Fibroblast of skin of left biceps (primary cell): ENCODE measurements around the gene UBAC2.

Experiments
- DNase-seq, 2 experiments: peaks; one replicate each; pipeline ENCODE4 v3.0.0-alpha.2; 2013; ENCODE audit warnings: low read depth in 2 of 2

The UBAC2 gene

DNA sequence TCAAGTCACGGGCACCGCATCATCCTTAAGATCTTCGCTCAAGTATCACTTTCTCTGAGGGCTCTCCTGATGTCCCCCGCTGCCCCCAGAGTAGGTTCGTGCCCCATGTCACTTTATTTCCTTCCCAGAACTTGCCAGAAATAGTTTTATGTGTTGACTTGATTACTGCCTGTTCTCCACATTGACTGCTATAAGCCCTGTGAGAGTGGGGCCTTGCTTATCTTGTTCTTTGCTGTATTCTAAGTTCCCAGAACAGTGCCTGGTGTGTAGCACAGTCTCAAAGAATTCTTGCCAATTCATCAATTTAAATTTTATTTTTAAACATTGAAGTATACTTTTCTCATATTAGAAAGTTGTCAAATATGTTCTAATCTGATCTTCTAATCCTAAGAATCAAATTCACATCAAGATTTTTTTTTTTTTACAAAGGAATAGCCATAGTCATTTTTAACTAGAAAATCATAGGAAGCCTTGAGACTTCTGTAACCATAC is 138.6 kb downstream of the UBAC2 start:
- no peak for DNase-seq

GRCh38 chr13:99339736-99340397 is 139.2 kb downstream of the UBAC2 start:
- DNase-seq = no peak

GRCh38 chr13:99340638-99341037 is 140.0 kb downstream of the UBAC2 start:
- no peak for DNase-seq

- no peak for DNase-seq
Observed at GRCh38 chr13:99341969-99342722, 141.5 kb downstream of the UBAC2 start.

GRCh38 chr13:99342723-99343315 is 142.2 kb downstream of the UBAC2 start:
- DNase-seq = no peak

- DNase-seq = no peak
Observed at GRCh38 chr13:99344610-99345208, 144.1 kb downstream of the UBAC2 start.

- DNase-seq = no peak
Observed at GRCh38 chr13:99345345-99345744, 144.7 kb downstream of the UBAC2 start.

DNA sequence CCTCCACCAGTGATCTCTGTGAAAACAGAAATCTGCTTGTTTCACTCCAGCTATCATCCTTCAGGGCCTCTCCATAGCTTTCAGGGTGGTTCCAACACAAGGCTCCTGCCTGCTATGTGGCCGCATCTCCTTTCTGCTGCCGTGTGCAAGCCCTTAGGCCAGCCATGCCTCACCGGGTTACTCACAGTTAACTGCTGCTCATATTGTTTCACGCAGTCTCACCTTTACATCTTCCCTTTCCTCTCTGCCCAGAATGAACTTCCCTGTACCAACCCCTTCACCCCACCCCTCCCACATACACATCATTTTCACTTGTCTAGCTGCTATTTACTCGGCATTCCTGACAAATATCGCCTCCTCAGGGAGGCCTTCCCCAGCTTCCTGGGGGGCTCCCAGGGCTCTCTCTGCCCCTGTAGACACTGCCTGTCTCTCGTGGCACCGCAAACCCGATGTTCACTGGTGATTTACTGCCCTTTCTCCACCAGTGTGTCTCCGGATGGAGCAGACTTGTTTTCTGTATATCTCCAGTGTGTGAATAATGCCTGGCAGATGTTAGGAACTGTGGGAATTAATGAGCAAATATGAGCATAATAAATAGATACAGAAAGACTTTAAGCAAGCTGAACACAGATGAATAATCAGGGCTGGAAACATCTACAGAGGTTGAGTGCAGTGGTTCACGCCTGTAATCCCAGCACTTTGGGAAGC is 145.8 kb downstream of the UBAC2 start:
- DNase-seq = peak in 1 of 2 experiments; percentile 38

DNA sequence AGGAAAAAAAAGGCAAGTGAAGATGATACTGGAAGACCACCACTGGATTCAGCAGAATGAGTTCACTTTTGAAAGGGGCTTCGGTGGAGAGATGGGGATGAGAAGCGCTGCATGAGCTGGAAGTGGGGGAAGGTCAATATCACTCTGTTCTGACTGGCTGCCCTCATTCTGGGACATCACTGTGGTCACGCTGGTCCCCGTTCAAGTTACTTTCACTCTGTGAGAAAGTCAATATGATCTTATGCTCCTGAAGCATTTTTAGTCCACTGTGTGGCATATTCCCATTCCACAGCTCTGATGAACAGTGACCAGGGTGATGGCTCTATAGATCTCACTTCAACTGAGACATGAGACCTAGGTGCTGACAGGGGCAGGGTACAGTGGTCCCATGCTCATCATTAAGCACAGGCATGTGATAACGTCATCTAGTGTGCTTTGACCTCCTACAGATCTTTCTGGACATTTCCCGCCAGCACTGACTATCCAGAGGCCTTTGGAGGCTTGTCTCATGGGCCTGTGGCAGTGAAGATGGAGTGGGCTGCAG is 146.8 kb downstream of the UBAC2 start:
- no peak for DNase-seq

GRCh38 chr13:99347911-99348451 is 147.3 kb downstream of the UBAC2 start:
- DNase-seq = no peak

DNA sequence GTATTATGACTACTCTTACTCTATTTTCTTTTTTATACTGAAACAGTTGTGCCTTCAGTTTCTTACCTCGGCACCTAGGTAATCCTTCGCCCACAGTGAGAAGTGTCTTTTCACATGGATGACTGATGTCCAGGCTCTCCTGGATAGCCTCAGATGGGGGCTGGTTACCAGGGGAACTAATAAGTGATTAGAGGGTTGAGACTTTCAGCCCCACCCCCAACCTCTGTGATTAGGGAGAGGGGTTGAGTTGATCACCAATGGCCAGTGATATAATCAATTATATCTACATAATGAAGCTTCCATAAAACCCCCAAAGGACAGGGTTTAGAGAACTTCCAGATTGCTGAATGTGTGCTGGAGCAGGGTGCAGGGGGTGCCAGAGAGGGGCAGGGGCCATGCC is 149.5 kb downstream of the UBAC2 start:
- no peak for DNase-seq

DNA sequence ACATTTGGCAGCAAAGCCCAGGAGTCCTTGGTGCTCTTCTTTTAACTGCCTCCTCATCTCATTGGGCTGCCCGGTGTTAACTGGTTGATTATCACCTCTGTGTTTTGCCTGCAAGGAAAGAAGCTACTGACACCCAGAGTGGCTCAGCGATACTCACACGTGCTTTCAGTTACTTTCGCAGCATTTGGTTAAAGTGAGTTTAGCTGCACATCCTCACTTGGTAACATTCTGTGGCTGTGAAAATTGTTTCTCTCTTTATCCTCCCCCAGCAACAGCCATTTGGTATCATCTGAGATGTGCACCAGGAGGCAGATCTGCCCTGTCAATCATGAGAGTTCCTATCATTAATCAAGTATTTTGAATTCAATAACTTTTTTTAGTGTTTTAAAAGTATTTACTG is 151.1 kb downstream of the UBAC2 start:
- DNase-seq = no peak

DNA sequence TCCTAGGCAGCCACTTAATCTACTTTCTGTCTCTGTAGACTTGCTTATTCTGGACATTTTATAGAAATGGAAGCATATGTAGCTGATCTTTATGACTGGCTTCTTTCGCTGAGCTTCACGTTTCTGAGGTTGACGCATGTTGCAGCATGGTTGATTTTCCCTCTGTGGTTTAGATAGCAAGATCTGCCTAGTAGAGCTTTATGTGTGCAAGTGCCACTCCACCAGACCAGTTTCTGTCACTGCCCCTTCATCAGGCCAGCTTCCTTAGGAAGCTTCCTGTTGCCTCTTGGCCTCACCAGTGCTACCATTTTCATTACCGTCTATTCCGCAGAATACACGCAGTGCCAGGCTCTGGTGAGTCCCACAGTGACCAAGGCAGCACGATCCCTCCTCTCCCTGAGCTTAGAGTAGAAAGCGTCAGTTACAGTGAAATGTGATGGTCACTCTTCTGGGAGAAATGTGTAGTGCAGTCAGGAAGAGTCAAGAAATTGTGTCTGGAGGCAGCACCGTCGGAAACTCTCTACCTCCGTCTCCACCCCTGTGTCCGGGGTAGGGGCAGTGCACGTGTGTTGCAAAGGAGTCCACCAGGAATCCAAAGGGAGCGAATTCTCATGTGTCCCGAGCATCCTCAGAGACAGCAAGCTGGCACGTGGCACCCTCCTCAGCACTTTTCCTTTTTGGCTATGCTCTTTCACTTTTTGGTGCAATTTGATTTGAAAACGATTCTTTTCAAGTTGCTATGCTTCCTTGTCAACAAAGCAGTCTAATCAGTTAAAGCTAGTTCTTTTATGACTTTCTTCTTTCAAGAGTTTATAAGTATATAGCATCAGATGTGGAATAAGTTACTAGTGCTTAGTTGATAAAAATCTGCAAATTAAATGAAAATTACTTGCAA is 151.9 kb downstream of the UBAC2 start:
- DNase-seq = no peak

DNA sequence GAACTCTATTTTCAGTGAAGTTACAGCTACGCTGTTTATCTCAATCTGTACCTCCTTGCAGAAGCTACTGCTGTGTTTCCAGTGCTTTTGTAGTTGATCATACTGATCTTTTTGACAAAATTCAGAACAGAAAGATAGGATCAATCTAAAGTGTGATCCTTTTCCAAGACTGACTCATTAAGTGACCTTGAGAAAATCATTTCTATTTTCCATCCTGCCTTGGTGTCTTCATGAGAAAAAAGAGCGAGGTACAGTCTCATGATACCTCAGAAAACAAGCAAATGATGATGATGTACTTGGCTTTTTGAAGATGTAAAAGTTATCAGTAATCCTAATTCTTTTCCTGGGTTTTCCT is 152.6 kb downstream of the UBAC2 start:
- DNase-seq = no peak

DNA sequence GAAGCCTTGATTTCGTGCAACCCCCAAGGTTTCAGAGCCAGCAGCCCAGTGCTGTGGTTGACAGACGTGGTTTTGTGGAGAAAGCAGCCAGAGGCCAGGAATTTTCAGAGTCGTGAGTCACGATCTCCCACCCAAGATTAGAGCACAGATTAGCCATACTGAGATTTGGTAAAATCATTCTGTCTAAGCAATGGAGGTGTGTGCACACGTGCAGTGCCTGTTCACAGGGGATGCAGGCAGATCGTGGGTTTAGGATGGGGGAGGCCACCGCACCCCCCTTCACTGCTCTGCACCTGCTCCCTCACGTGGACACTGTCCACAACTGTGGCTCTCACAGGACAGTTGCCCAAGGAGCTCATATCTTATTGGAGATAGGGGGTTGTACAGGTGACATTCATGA is 153.2 kb downstream of the UBAC2 start:
- DNase-seq = peak in 1 of 2 experiments; percentile 44

DNA sequence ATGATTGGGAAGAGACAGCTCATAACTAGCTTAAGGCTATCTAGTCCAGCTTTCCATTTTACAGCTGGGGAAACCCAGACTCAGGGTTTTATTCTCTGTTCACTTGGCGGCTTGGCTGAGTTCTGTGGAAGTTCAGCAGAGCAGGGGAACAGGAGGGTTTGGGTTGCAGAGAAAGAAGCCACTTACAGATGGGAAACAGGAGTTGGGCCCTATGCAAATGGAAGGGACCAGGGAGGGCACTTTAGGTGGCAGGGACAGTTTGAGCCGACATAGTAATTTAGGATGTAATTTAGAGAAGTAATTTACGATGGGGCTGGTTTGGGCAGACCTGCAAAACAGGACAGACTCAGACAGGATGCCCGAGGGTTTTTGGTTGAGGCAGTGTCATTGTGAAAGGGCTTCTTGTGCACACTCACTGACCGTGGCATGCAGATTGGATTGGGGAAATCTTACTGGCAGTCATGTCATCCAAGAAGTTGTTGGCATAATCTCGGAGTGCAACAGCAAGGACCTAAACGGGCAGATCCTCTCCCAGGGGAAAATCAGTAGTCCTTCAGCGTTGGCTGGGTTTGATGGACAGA is 153.8 kb downstream of the UBAC2 start:
- DNase-seq = no peak

- no peak for DNase-seq
Observed at GRCh38 chr13:99355267-99356011, 154.8 kb downstream of the UBAC2 start.

- DNase-seq = no peak
Observed at GRCh38 chr13:99356012-99356261, 155.3 kb downstream of the UBAC2 start.

- peak in 1 of 2 experiments; percentile 26 for DNase-seq
Observed at GRCh38 chr13:99356262-99357091, 155.8 kb downstream of the UBAC2 start.
